C1 segment of cervical spinal cord (tissue), 14 donors: ENCODE measurements around the gene TMPRSS9.
A peak's percentile ranks its signal among the peaks of the same experiment; 100 is the strongest.

ENCODE experiments used
- DNase-seq, 14 donors: peaks; one replicate each; lab custom pipeline; 2025; lab: John Stamatoyannopoulos, UW

TMPRSS9 gene

DNA sequence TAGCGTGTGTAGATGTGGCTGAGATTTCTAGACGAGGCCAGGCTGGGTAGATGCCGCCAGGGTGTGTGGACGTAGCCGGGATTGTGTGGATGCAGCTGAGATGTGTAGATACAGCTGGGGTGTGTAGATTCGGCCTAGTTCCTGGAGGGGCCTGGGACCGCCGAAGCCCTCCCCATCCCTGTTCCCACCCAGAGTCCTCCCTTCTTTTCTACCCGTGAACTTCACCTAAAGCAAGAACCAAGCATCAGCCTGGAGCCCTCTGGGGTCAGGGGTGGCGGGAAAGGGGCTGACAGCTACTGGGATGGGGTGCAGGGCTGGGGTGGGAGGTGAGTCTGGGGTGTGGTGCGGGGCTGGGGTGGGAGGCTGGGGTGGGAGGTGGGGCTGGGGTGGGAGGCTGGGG lies 768 bp downstream of the TMPRSS9 start:
- DNase-seq, result no peak

- no peak for DNase-seq
Observed at GRCh38 chr19:2361246-2362045, 1.4 kb downstream of the TMPRSS9 start.

GRCh38 chr19:2362046-2362969 lies 2.2 kb downstream of the TMPRSS9 start:
- DNase-seq, result no peak

- DNase-seq, result no peak
Observed at GRCh38 chr19:2362970-2363300, 2.9 kb downstream of the TMPRSS9 start.

GRCh38 chr19:2363419-2363818 lies 3.4 kb downstream of the TMPRSS9 start:
- no peak for DNase-seq

- no peak for DNase-seq
Observed at GRCh38 chr19:2365201-2365970, 5.3 kb downstream of the TMPRSS9 start.

DNA sequence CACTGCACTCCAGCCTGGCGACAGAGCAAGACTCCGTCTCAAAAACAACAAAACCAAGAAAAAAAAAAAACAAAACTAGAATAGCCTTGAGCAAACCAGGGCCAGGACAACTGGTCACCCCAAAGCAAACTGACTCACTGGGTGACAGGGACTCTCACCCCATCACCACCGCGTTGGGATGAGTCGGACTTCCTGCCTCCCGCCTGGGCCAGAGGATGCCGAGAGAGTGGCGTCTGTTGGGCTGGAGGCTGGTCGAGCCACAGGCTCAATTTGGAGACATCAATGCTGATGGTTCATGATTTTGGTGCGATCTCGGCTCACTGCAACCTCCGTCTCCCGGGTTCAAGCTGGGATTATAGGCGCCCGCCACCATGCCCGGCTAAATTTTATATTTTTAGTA lies 11.6 kb downstream of the TMPRSS9 start:
- no peak for DNase-seq

- no peak for DNase-seq
Observed at GRCh38 chr19:2372076-2372612, 12.1 kb downstream of the TMPRSS9 start.

DNA sequence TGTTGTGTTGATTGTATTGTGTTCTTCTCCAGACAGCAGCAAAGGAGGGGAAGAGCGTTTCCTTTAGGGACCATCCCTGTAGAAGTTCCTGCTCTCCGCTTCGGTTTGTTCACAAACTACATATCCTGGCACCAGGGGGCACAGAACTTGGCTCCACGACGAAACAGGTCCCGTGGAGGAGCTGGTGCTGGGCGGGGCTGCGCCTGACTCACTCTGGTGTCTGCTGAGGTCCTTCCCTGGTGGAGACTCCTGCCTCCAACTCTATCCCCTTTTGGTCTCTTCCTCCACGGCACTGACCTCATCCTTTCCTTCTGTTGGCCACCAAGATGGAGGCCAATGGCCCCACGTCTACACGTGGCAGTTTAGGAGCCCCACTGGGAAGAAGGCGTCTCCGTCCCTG lies 14.7 kb downstream of the TMPRSS9 start:
- no peak for DNase-seq

DNA sequence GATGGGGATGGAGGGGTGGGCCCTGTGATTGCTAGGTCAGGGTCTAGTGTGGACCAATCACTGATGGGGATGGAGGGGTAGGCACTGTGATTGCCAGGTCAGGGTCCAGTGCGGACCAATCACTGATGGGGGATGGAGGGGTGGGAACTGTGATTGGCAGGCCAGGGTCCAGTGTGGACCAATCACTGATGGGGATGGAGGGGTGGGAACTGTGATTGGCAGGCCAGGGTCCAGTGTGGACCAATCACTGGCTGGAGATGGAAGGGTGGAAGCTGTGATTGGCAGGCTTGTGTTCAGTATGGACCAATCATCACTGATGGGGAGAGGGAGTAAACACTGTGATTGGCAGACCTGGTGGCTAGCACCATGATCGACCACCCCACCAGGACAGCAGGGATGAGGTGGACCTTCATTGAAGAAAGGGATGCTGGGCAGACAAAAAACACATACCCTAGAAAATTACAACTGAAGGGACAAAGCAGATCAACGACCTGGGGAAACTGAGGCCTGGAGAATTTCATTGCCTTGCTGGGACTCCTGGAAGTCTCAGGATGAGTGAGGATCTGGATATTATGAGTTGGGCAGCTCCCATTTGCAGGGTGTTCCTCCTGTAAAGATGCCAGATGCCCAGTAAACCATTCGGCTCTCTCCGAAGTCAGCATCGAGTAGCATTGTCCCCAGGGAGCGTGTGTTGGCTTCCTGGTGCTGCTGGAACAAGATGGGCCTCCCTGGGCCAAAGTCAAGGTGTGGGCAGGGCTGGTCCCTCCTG lies 15.5 kb downstream of the TMPRSS9 start:
- DNase-seq, result no peak

DNA sequence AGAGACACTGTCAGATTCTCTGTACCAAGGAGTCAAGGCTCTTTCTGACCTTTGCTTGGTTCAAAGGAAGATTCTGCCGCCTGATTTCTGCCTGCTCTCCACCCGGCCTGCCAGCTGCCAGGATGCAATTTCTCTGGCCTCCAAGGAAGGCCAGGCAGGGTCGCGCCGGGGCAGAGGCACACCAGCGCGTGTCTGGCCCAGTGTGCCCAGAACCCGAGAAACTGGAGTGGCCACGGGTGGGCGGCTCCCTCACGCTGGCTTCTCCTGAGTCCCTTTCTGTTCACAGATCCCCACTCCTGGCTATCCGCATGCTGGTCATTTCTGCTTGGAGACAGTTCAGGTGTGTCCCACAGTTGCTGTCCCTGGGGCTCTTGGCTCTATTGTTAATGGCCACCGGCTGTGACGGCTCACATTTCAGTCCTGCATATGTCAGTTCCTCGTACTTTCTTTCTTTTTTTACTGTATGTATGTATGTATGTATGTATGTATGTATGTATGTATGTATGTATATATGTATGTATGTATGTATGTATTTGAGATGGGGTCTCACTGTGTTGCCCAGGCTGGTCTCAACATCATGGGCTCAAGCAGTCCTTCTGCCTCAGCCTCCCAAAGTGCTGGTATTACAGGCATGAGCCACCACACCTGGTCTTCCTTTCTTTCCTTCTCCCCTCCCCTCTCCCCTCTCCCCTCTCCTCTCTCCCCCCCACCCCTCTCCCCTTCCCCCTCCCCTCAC lies 16.9 kb downstream of the TMPRSS9 start:
- DNase-seq, result no peak

DNA sequence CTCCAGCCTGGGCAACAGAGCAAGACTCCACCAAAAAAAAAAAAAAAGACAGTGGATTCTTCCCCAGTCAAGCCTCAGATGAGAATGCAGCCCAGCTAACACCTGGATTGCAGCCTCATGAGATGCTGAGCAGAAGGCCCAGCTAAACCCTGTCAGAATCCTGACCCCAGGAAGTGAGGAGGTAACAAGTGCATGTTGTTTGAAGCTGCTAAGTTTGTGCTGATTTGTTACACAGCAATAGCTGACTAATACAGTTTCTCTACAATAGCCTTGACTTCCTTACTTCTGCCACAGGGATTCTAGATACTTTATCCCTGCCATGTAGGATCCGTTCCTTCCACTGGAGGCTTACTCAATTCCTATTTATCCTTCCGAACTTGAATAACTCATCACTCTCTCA lies 20.5 kb downstream of the TMPRSS9 start:
- no peak for DNase-seq

DNA sequence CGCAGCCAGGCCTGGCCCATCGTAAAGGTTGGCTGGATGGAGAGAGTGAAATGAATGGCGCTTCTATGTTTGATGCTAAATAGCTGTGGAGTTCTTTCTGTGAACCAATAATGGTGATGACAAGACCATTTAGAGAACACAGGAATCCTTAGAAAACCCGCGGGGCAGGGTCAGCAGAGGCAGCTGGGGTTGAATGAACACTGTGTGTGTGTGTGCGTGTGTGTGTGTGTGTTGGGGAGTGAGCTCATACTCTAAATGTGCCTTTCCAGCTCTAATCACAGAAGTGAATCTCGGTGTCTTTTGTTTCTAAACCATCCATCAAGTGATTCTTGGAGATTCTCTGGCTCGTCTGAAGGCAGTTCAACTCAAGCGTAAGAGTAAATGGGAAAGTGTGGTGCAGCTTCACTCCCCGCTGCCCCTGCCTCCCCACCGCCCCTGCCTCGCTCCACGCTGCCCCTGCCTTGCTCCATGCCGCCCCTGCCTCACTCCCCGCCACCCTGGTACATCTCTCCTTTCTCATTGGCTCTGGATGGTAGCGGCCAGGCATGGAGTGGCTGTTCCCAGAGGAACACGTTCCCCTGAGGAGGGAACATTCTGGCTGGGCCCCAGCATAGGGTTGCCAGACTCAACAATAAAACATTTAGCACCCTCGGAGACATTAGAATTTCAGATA lies 21.2 kb downstream of the TMPRSS9 start:
- DNase-seq, result peak in 13 of 14 donors; percentile 10 to 89 (median 73)

- DNase-seq, result no peak
Observed at GRCh38 chr19:2382530-2383222, 22.6 kb downstream of the TMPRSS9 start.

GRCh38 chr19:2385053-2385721 lies 25.1 kb downstream of the TMPRSS9 start:
- no peak for DNase-seq

DNA sequence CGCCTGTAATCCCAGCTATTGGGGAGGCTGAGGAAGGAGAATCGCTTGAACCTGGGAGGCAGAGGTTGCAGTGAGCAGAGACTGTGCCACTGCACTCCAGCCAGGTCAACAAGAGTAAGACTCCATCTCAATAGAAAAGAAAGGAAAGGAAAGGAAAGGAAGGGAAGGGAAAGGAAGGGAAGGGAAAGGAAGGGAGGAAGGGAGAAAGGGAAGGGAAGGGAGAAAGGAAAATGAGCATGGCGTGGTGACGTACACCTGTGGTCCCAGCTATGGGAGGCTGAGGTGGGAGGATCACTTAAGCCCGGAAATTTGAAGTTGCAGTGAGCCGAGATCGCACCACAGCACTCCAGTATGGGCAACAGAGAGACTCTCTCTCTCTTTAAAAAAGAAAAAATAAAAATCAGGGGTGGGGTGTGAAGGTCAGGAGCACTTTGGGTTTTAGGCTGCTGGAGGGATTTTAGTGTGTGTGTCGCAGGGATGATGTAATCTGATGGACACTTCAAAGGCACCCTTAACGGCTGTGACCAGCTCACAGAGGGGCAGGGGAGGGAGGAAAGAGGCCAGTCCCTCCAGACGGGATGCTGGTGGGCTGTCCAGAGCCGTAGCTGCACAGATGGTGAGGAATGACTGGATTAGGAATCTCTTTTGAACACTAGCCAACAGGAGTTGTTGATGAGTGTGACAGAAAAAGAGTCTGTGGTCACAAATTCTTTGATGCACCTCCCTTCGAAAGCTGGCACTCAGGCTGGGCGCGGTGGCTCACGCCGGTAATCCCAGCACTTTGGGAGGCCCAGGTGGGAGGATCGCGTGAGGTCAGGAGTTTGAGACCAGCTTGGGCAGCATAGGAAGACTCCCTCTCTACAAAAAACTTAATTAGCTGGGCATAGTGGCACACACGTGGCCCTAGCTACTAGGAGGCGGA lies 27.6 kb downstream of the TMPRSS9 start:
- no peak for DNase-seq

GRCh38 chr19:2389594-2389993 lies 29.5 kb downstream of the TMPRSS9 start:
- DNase-seq, result no peak
